Neuronal stem cell (in vitro differentiated cells): Measurements from ENCODE around the gene XRCC5.

Source experiments
- DNase-seq: peaks from one replicate; pipeline ENCODE4 v3.0.0-alpha.2; 2013; ENCODE audit warnings: low spot score
- H2AFZ ChIP-seq: one replicate; pipeline ENCODE4 v1.6.1; 2013; ENCODE audit warnings: mild to moderate bottlenecking, low read length, inconsistent platforms
- H2AK5ac ChIP-seq: 2 replicates; pipeline ENCODE4 v1.6.1; 2013; ENCODE audit warnings: low read depth, mild to moderate bottlenecking, inconsistent platforms, low read length, moderate library complexity, mixed read lengths
- H2BK120ac ChIP-seq: 2 replicates; pipeline ENCODE4 v1.6.1; 2013; ENCODE audit warnings: low read depth, mild to moderate bottlenecking, inconsistent platforms, low read length, moderate library complexity, mixed read lengths
- H2BK12ac ChIP-seq: one replicate; pipeline ENCODE4 v1.6.1; 2013; ENCODE audit warnings: low read length, inconsistent platforms
- H2BK15ac ChIP-seq: 2 replicates; pipeline ENCODE4 v1.6.1; 2013; ENCODE audit warnings: mild to moderate bottlenecking, low read length, inconsistent platforms, mixed read lengths
- H2BK5ac ChIP-seq: one replicate; pipeline ENCODE4 v1.6.1; 2013; ENCODE audit warnings: inconsistent platforms, mild to moderate bottlenecking, low read length, moderate library complexity
- H3K14ac ChIP-seq: one replicate; pipeline ENCODE4 v1.6.1; 2013; ENCODE audit warnings: low read length, inconsistent platforms
- H3K18ac ChIP-seq: 2 replicates; pipeline ENCODE4 v1.6.1; 2013; ENCODE audit warnings: low read length, inconsistent platforms
- H3K23ac ChIP-seq: 2 replicates; pipeline ENCODE4 v1.6.1; 2013; ENCODE audit warnings: low read depth, mild to moderate bottlenecking, mixed read lengths, low read length, inconsistent platforms; ENCODE audit not compliant: poor library complexity
- H3K27ac ChIP-seq: replicated peaks from 3 replicates; pipeline ENCODE4 v1.5.1; 2013; ENCODE audit warnings: low read length, inconsistent platforms
- H3K27me3 ChIP-seq, 3 experiments: 2 replicates each; pipeline ENCODE4 v1.6.1; 2013; ENCODE audit warnings: low read length in 3 of 3, mild to moderate bottlenecking in 2 of 3, inconsistent platforms in 1 of 3, low read depth in 1 of 3, mixed read lengths in 1 of 3, moderate library complexity in 1 of 3; ENCODE audit not compliant: control insufficient read depth in 3 of 3, insufficient read depth in 3 of 3
- H3K36me3 ChIP-seq, 2 donors: replicated peaks in 1 of 2; 2 replicates each; pipeline ENCODE4 v1.6.1; 2013; ENCODE audit warnings: low read length in 2 of 2; ENCODE audit not compliant: control insufficient read depth in 2 of 2, insufficient read depth in 2 of 2
- H3K4ac ChIP-seq: 2 replicates; pipeline ENCODE4 v1.6.1; 2013; ENCODE audit warnings: inconsistent platforms, mild to moderate bottlenecking, low read length, moderate library complexity
- H3K4me1 ChIP-seq, 2 donors: 1 replicate in 1 of 2; 2 replicates in 1 of 2; pipeline ENCODE4 v1.6.1; 2013; ENCODE audit warnings: low read length in 2 of 2, low read depth in 1 of 2; ENCODE audit not compliant: control insufficient read depth in 2 of 2, insufficient read depth in 1 of 2
- H3K4me2 ChIP-seq: one replicate; pipeline ENCODE4 v1.6.1; 2013; ENCODE audit warnings: mild to moderate bottlenecking, low read length, inconsistent platforms; ENCODE audit not compliant: insufficient read depth, poor library complexity, severe bottlenecking
- H3K4me3 ChIP-seq, 2 donors: 2 replicates each; pipeline ENCODE4 v1.5.1; 2013; ENCODE audit warnings: low read length in 2 of 2, mild to moderate bottlenecking in 2 of 2, inconsistent platforms in 1 of 2, moderate library complexity in 1 of 2
- H3K79me1 ChIP-seq: one replicate; pipeline ENCODE4 v1.6.1; 2013; ENCODE audit warnings: low read depth, mild to moderate bottlenecking, inconsistent platforms, low read length, moderate library complexity
- H3K9ac ChIP-seq: one replicate; pipeline ENCODE4 v1.6.1; 2013; ENCODE audit warnings: mild to moderate bottlenecking, low read depth, low read length, inconsistent platforms; ENCODE audit not compliant: poor library complexity
- H3K9me3 ChIP-seq, 2 donors: replicated peaks in 1 of 2; 2 replicates each; pipeline versions ENCODE3 to v1.6.1; 2013; ENCODE audit warnings: low read length in 2 of 2, mild to moderate bottlenecking in 2 of 2, inconsistent platforms in 1 of 2, low read depth in 1 of 2, mixed read lengths in 1 of 2, moderate library complexity in 1 of 2; ENCODE audit not compliant: control insufficient read depth in 2 of 2, insufficient read depth in 1 of 2
- H4K8ac ChIP-seq: one replicate; pipeline ENCODE4 v1.6.1; 2013; ENCODE audit warnings: low read depth, mild to moderate bottlenecking, inconsistent platforms, low read length, moderate library complexity
- H4K91ac ChIP-seq: one replicate; pipeline ENCODE4 v1.6.1; 2013; ENCODE audit warnings: low read length, low read depth, mild to moderate bottlenecking, inconsistent platforms; ENCODE audit not compliant: poor library complexity
- WGBS, 2 donors: extraction: QIAGEN DNeasy Blood & Tissue Kit; methylation state at CpG; one replicate each; pipeline ENCODE4 v1.1.7; 2013; ENCODE audit warnings: missing lambda C conversion rate in 2 of 2, mixed read lengths in 1 of 2; ENCODE audit not compliant: insufficient read length in 2 of 2, insufficient replicate concordance in 1 of 2; ENCODE audit errors: extremely low coverage in 2 of 2; 5-methylcytosine and 5-hydroxymethylcytosine counted together

Gene XRCC5

DNA sequence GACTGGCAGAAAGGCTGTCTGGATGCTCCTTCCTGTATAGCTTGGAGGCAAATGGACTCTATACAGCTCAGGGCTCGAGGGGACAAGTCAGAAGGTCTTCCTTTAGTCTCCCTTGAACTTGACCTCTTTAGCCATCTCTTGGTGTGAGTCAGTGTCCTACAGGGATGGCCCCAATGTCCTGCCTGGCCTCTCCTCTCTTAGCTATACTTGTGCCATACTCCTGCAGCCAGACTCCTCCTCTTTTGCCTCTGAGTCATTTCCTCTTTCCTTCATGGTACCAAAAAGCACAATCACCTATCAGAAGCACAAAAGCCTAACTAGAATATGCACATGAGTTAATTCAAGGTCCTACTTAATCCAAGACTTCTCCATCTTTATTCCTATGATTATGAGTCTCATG, 112.7 kb downstream of the XRCC5 start:
- no peaks in the 10 kb centered on the region for H3K9me3 ChIP-seq
- peaks cover 0 to 5% of the 10 kb centered on the region in 2 donors for H3K4me1 ChIP-seq
- H4K8ac ChIP-seq, result no peak overlapping the region
- WGBS, 2 donors, result no CpG with 5 or more reads among the region's 1 CpG
- no peak overlapping the region for H3K27ac ChIP-seq
- no peak overlapping the region for H3K14ac ChIP-seq
- H3K23ac ChIP-seq, result no peak overlapping the region
- H2BK120ac ChIP-seq, result no peak overlapping the region
- H3K18ac ChIP-seq, result no peak overlapping the region
- no peak overlapping the region for H3K4ac ChIP-seq
- H3K4me3 ChIP-seq, result no peak overlapping the region
- DNase-seq, result no peak
- H3K79me1 ChIP-seq, result no peaks in the 10 kb centered on the region
- H4K91ac ChIP-seq, result no peak overlapping the region
- H2AK5ac ChIP-seq, result no peak overlapping the region
- H2BK12ac ChIP-seq, result no peak overlapping the region
- H3K9ac ChIP-seq, result no peak overlapping the region
- peaks cover 0 to 19% of the 10 kb centered on the region in 2 donors for H3K36me3 ChIP-seq
- no peak overlapping the region for H2AFZ ChIP-seq
- H2BK5ac ChIP-seq, result no peak overlapping the region
- H3K27me3 ChIP-seq, result no peaks in the 10 kb centered on the region
- H2BK15ac ChIP-seq, result no peak overlapping the region
- H3K4me2 ChIP-seq, result no peak overlapping the region

DNA sequence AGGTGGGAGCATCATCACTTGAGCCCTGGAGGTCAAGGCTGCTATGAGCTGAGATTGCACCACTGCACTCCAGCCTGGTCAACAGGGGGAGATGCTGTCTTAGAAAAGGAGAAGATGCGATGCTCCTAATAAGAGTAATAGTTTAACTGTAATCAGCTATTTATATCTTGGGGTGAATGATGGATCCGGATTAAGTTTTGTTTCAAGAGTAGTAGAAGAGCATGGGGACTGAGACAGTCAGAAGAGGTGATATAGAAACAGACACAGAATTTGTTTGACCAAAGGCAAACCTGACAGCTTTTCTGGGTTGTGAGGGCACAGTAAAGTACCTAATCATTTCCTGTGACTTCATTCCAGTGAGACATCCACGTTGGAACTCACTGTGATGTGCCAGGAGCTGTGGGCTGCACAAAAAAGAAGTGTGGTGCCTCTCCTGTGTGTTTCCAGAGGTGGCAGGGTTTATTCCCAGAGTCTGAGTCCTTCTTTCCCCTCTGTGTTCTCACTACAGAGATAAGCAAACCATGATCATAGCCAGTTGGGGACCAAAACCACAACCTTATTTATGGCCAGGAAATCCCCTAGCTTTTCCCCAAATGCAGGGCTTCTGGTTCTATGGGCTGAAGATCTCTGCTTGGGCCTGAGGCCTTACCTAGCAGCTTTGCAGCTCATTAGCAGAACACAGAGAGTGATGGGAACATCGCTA, 113.7 kb downstream of the XRCC5 start:
- H3K27ac ChIP-seq, result no peak overlapping the region

GRCh38 chr2:216224388-216224787, 115.2 kb downstream of the XRCC5 start:
- H2BK120ac ChIP-seq, result no peak overlapping the region
- H4K8ac ChIP-seq, result no peak overlapping the region
- H3K79me1 ChIP-seq, result no peaks in the 10 kb centered on the region
- H2BK12ac ChIP-seq, result no peak overlapping the region
- H3K23ac ChIP-seq, result no peak overlapping the region
- no peak overlapping the region for H4K91ac ChIP-seq
- no peak overlapping the region for H3K9ac ChIP-seq
- H3K9me3 ChIP-seq, result no peaks in the 10 kb centered on the region
- no peak overlapping the region for H3K18ac ChIP-seq
- no peak overlapping the region for H2AFZ ChIP-seq
- no peak overlapping the region for H2BK5ac ChIP-seq
- no peak overlapping the region for H3K4ac ChIP-seq
- peaks cover 0 to 6% of the 10 kb centered on the region in 2 donors for H3K36me3 ChIP-seq
- no peak overlapping the region for H3K4me3 ChIP-seq
- H3K4me1 ChIP-seq, result no peaks in the 10 kb centered on the region
- H3K27ac ChIP-seq, result no peak overlapping the region
- no peak overlapping the region for H2AK5ac ChIP-seq
- H3K27me3 ChIP-seq, result no peaks in the 10 kb centered on the region
- H2BK15ac ChIP-seq, result no peak overlapping the region
- no CpG with 5 or more reads among the region's 1 CpG for WGBS, 2 donors
- H3K14ac ChIP-seq, result no peak overlapping the region
- DNase-seq, result no peak
- no peak overlapping the region for H3K4me2 ChIP-seq

More for the DNA sequence above, 113.7 kb downstream of the XRCC5 start:
- Histone ChIP-seq H2BK120ac (no peak overlapping the region), H2AFZ (no peak overlapping the region), H3K4me2 (no peak overlapping the region), H2BK5ac (no peak overlapping the region), H3K27me3 (no peaks in the 10 kb centered on the region), H4K8ac (no peak overlapping the region), H3K4ac (no peak overlapping the region), H2BK15ac (no peak overlapping the region), H3K9ac (no peak overlapping the region), H3K4me3 (no peak overlapping the region), H3K4me1 (no peaks in the 10 kb centered on the region), H4K91ac (no peak overlapping the region), H3K79me1 (no peaks in the 10 kb centered on the region), H2BK12ac (no peak overlapping the region), H3K18ac (no peak overlapping the region), H3K9me3 (no peaks in the 10 kb centered on the region), H3K14ac (no peak overlapping the region), H3K36me3 (peaks cover 0 to 17% of the 10 kb centered on the region in 2 donors), H3K23ac (no peak overlapping the region), H2AK5ac (no peak overlapping the region)
- no peak for DNase-seq
- WGBS, 2 donors, result no CpG with 5 or more reads among the region's 4 CpGs

GRCh38 chr2:216229277-216229914, 120.2 kb downstream of the XRCC5 start:
- Histone ChIP-seq H2AK5ac (no peak overlapping the region), H3K9me3 (peaks cover 7 to 9% of the 10 kb centered on the region in 2 donors), H2BK15ac (no peak overlapping the region), H4K8ac (no peak overlapping the region), H2BK120ac (no peak overlapping the region), H3K27me3 (no peaks in the 10 kb centered on the region), H2AFZ (no peak overlapping the region), H3K4me2 (no peak overlapping the region), H3K27ac (no peak overlapping the region), H3K36me3 (no peaks in the 10 kb centered on the region), H4K91ac (no peak overlapping the region), H3K4me1 (no peaks in the 10 kb centered on the region), H3K23ac (no peak overlapping the region), H3K14ac (no peak overlapping the region), H3K79me1 (no peaks in the 10 kb centered on the region), H2BK5ac (no peak overlapping the region), H3K4me3 (no peak overlapping the region), H2BK12ac (no peak overlapping the region), H3K4ac (no peak overlapping the region), H3K9ac (no peak overlapping the region), H3K18ac (no peak overlapping the region)
- WGBS, 2 donors, result no CpG with 5 or more reads among the region's 5 CpGs
- no peak for DNase-seq
